ENCODE measurements around the gene RNF41. TPM values are rescaled to one million over a fixed set of nuclear protein-coding genes. Genes with fewer than 3 reads are reported as not detected.

RNF41 gene
- total RNA-seq, 4 donors from 2014 or later, result 21.1 to 42.5 (median 28.6) TPM

DNA sequence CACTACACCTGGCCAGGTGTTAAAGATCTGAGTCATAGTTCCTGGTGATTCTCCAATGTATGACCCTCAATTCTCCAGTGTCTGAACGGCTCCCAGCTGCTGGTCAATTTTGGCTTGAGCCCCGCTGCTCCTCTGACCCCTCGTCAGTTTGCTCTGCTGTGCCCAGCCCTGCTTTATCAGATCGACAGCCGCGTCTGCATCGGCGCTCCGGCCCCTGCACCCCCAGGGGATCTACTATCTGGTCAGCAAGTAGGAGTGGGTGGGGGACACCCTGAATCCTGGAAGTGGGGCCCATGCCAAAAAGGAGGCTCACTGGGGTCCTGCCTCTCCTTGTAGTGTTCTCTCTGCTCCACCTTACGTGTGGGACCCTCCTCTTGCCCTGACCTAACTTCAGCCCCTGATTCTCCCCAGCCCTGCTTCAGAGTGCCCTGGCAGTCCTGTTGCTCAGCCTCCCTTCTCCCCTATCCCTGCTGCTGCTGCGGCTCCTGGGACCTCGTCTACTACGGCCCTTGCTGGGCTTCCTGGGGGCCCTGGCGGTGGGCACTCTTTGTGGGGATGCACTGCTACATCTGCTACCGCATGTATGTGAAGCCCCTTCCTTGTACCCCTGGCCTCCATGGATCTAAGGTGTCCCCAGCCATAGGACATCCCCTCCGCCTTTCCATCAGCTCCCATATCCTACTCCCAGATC, 13.2 kb upstream of the RNF41 start:
- Histone ChIP-seq H3K9me3 (no peaks in the 10 kb centered on the region), H3K36me3 (peaks cover 0 to 34% (median 0%) of the 10 kb centered on the region in 3 donors), H3K4me3 (no peak overlapping the region), H3K27ac (no peak overlapping the region), H3K4me1 (no peaks in the 10 kb centered on the region), H3K27me3 (no peaks in the 10 kb centered on the region)
- intact Hi-C loops (cut with DNase I), result no loop called here
- no peak for DNase-seq
- 72 to 77% methylated on average over 16 of the region's 16 CpGs for WGBS, 2 donors
- TF ChIP-seq POLR2A (IDR thresholded peaks at IDR 0.05) (no peak), CTCF (IDR thresholded peaks at IDR 0.05) (no peak)

GRCh38 chr12:56231184-56231582, 9.5 kb upstream of the RNF41 start:
- intact Hi-C loops (cut with DNase I), result no loop called here
- H3K4me3 ChIP-seq, result no peak overlapping the region
- H3K4me1 ChIP-seq, result no peaks in the 10 kb centered on the region
- no peak for DNase-seq
- WGBS, 2 donors, result 100% methylated on average over 1 of the region's 11 CpGs; no CpG with 5 or more reads in 1 of the 2 donors
- no peaks in the 10 kb centered on the region for H3K27me3 ChIP-seq
- H3K27ac ChIP-seq, result no peak overlapping the region
- peaks cover 0 to 32% (median 7%) of the 10 kb centered on the region in 3 donors for H3K36me3 ChIP-seq
- H3K9me3 ChIP-seq, result no peaks in the 10 kb centered on the region
- TF ChIP-seq CTCF (IDR thresholded peaks at IDR 0.05), result no peak
- no peak for TF ChIP-seq POLR2A (IDR thresholded peaks at IDR 0.05)

DNA sequence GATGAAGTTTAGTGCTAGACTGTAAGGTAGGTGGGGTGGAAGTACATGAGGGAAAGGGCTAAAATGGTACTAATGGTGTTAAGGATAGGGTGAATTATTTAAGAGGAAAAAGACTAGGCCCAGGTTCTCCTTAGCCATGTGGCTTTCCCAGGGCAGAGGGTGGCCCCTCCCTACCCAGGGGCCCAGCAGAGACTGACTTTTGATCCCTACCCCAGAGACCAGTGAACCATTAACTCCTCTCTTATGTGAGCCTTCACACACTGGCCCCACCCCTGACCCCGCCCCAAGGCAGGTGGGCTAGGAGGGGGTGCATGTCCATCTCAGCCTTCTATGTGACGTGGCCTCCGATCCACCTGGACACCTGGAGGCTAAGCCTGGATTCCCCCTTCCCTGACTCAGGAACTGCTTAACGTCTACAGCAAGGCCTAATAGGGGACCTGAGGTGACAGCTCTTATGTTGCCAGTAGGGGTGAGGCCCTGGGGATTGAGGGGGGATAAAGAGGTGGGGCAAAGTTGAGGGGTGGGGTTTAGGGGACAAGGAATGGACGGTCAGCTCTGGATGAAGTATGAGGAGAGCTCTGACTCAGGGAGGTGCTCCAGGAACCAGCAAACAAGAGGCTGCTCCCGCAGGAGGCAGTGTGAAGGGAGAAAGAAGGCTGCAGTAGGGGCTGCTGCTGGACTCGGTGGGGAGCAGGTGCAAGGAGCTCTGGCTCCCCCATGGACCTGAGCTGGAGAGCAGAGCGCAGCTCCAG, 8.9 kb upstream of the RNF41 start:
- no peaks in the 10 kb centered on the region for H3K4me1 ChIP-seq
- no peak for TF ChIP-seq CTCF (IDR thresholded peaks at IDR 0.05)
- no peak for TF ChIP-seq POLR2A (IDR thresholded peaks at IDR 0.05)
- H3K27me3 ChIP-seq, result no peaks in the 10 kb centered on the region
- 69 to 73% methylated on average over 5 of the region's 8 CpGs for WGBS, 2 donors
- no peaks in the 10 kb centered on the region for H3K9me3 ChIP-seq
- no peak overlapping the region for H3K27ac ChIP-seq
- intact Hi-C loops (cut with DNase I), result no loop called here
- no peak for DNase-seq
- H3K36me3 ChIP-seq, result peaks cover 0 to 38% (median 7%) of the 10 kb centered on the region in 3 donors
- H3K4me3 ChIP-seq, result no peak overlapping the region

- H3K4me3 ChIP-seq, result no peak within 1 kb of the TSS
- intact Hi-C loops (cut with DNase I), result no loop called here
- H3K36me3 ChIP-seq, result peaks cover 0 to 40% (median 7%) of the 10 kb centered on the region in 3 donors
- H3K27ac ChIP-seq, result no peak within 1 kb of the TSS
- no peak for DNase-seq
- H3K4me1 ChIP-seq, result peaks cover 1 to 6% (median 3%) of the 10 kb centered on the region in 3 donors
- no peaks in the 10 kb centered on the region for H3K9me3 ChIP-seq
- TF ChIP-seq CTCF (IDR thresholded peaks at IDR 0.05), result no peak
- no peak for TF ChIP-seq POLR2A (IDR thresholded peaks at IDR 0.05)
- WGBS, 2 donors, result 60 to 75% methylated on average over 4 of the region's 4 CpGs
- no peaks in the 10 kb centered on the region for H3K27me3 ChIP-seq
Observed at GRCh38 chr12:56229916-56230431, 8.3 kb upstream of the RNF41 start, which contains the start of gene SLC39A5. Gene SLC39A5, plus strand, starts transcription at chr12:56230051. Its CDS starts 1,224 bp downstream, at chr12:56231275.

GRCh38 chr12:56229082-56229481, 7.4 kb upstream of the RNF41 start:
- Histone ChIP-seq H3K27ac (no peak overlapping the region), H3K27me3 (no peaks in the 10 kb centered on the region), H3K4me3 (no peak overlapping the region), H3K4me1 (peaks cover 7 to 13% (median 9%) of the 10 kb centered on the region in 3 donors), H3K9me3 (no peaks in the 10 kb centered on the region), H3K36me3 (peaks cover 0 to 40% (median 7%) of the 10 kb centered on the region in 3 donors)
- DNase-seq, result no peak
- intact Hi-C loops (cut with DNase I), result no loop called here
- TF ChIP-seq CTCF (IDR thresholded peaks at IDR 0.05), result no peak
- no peak for TF ChIP-seq POLR2A (IDR thresholded peaks at IDR 0.05)
- 83 to 96% methylated on average over 4 of the region's 7 CpGs for WGBS, 2 donors
